Choroid plexus epithelial cell (primary cell): ENCODE measurements around the gene OPCML.

Experiments used
- DNase-seq: peaks from one replicate; pipeline ENCODE4 v3.0.0-alpha.2; 2010; ENCODE audit warnings: low read depth
- H3K4me3 ChIP-seq: 2 replicates; pipeline ENCODE4 v1.5.1; 2011; ENCODE audit warnings: low read depth, mild to moderate bottlenecking, control low read depth, low read length, moderate library complexity
- CTCF ChIP-seq: conservative IDR thresholded peaks from 2 replicates; pipeline ENCODE4 v1.5.1; 2011; ENCODE audit warnings: low read depth, mild to moderate bottlenecking, control low read depth, inconsistent platforms, low read length, moderate library complexity

Gene OPCML

GRCh38 chr11:132818951-132819350 is 713.4 kb downstream of the OPCML start:
- no peak for TF ChIP-seq CTCF
- DNase-seq = peak; percentile 4
- no peak overlapping the region for H3K4me3 ChIP-seq

GRCh38 chr11:132817387-132817786 is 714.9 kb downstream of the OPCML start:
- DNase-seq = no peak
- no peak for TF ChIP-seq CTCF

GRCh38 chr11:132814410-132814809 is 717.9 kb downstream of the OPCML start:
- no peak overlapping the region for H3K4me3 ChIP-seq
- DNase-seq = no peak
- no peak for TF ChIP-seq CTCF

More at GRCh38 chr11:132817387-132817786, 714.9 kb downstream of the OPCML start:
- H3K4me3 ChIP-seq = no peak overlapping the region

GRCh38 chr11:132811649-132812048 is 720.7 kb downstream of the OPCML start:
- TF ChIP-seq CTCF = no peak
- no peak for DNase-seq
- H3K4me3 ChIP-seq = no peak overlapping the region

GRCh38 chr11:132809070-132809469 is 723.2 kb downstream of the OPCML start:
- H3K4me3 ChIP-seq = no peak overlapping the region
- no peak for DNase-seq
- no peak for TF ChIP-seq CTCF

- no peak for TF ChIP-seq CTCF
- no peak overlapping the region for H3K4me3 ChIP-seq
- no peak for DNase-seq
Measured at GRCh38 chr11:132804258-132804657, 728.0 kb downstream of the OPCML start.

GRCh38 chr11:132803436-132803835 is 728.9 kb downstream of the OPCML start:
- TF ChIP-seq CTCF = no peak
- no peak overlapping the region for H3K4me3 ChIP-seq
- no peak for DNase-seq
